HepG2 (cell line): Measurements from ENCODE around the gene ARHGEF7. TPM values are rescaled to one million over a fixed set of nuclear protein-coding genes. Genes with fewer than 3 reads are reported as not detected.

Source experiments
- ATAC-seq: fragments of 200-7000 bp; cut with Tn5 transposase; 3 replicates; pipeline ENCODE4 v1.9.1; 2020; ENCODE audit warnings: mild to moderate bottlenecking, moderate library complexity
- BruUV-seq: library from RNA; stranded (reverse); fragments of 400-500 nt; replicated peaks from 2 replicates; lab custom pipeline; 2021; lab: Mats Ljungman, UMichigan
- CTCF ChIA-PET: fragments of 300-600 bp; formaldehyde crosslinking; extraction: SDS; loops from one replicate; lab custom pipeline; 2021; ENCODE audit warnings: low total read pairs, inconsistent platforms, low intra/inter-chr PET ratio; lab: Yijun Ruan, JAX
- POLR2A ChIA-PET: fragments of 350-600 bp; sonication (Branson Sonifier 250); formaldehyde crosslinking; loops from one replicate; lab custom pipeline; 2020; ENCODE audit warnings: antibody characterized with exemption, inconsistent platforms; lab: Yijun Ruan, JAX
- DNase-seq: peaks from one replicate; pipeline ENCODE4 v3.0.0-alpha.2; 2015; ENCODE audit warnings: low spot score
- FAIRE-seq: peaks from 3 replicates; lab custom pipeline; 2011; peaks lifted over from hg19 to GRCh38; lab: Jason Lieb, UNC
- H2AFZ ChIP-seq: one replicate; pipeline ENCODE4 v1.6.1; 2011; ENCODE audit warnings: low read length, inconsistent platforms
- H3K27ac ChIP-seq: fragments of 300-600 bp; 3 replicates; pipeline ENCODE4 v1.8.0; 2011; ENCODE audit warnings: mixed run types, mild to moderate bottlenecking, mixed read lengths, low read length, inconsistent platforms; ENCODE audit not compliant: insufficient read depth; ENCODE audit errors: extremely low read length
- H3K27me3 ChIP-seq, 2 experiments: fragments of 200-600 bp in 1 of 2; 2 replicates in 1 of 2; 3 replicates in 1 of 2; pipeline versions ENCODE4 v1.6.0 to v1.8.0; 2011; ENCODE audit warnings: low read length in 2 of 2, mild to moderate bottlenecking in 2 of 2, moderate library complexity in 2 of 2, inconsistent platforms in 1 of 2; ENCODE audit not compliant: insufficient read depth in 2 of 2, control insufficient read depth in 1 of 2
- H3K36me3 ChIP-seq, 2 experiments: fragments of 200-600 bp in 1 of 2; replicated peaks in 1 of 2; 2 replicates in 1 of 2; 3 replicates in 1 of 2; pipeline versions ENCODE4 v1.5.1 to v1.8.0; 2011; ENCODE audit warnings: low read length in 2 of 2, inconsistent platforms in 1 of 2; ENCODE audit not compliant: insufficient read depth in 2 of 2, control insufficient read depth in 1 of 2
- H3K4me1 ChIP-seq: 2 replicates; pipeline ENCODE4 v1.5.1; 2012; ENCODE audit warnings: low read length, inconsistent platforms; ENCODE audit not compliant: insufficient read depth
- H3K4me2 ChIP-seq: 2 replicates; pipeline ENCODE4 v1.6.0; 2011; ENCODE audit warnings: low read depth, low read length, inconsistent platforms
- H3K4me3 ChIP-seq, 3 experiments: fragments of 200-600 bp in 1 of 3; sonication (generic), shearing (Covaris generic) in 1 of 3; replicated peaks in 1 of 3; 2 replicates each; pipeline ENCODE4 v1.5.1; 2011 to 2016; ENCODE audit warnings: low read length in 3 of 3, inconsistent platforms in 2 of 3, low read depth in 2 of 3, mild to moderate bottlenecking in 2 of 3, control low read depth in 1 of 3, mixed read lengths in 1 of 3; ENCODE audit not compliant: insufficient read depth in 1 of 3
- H3K79me2 ChIP-seq: one replicate; pipeline ENCODE4 v1.6.1; 2011; ENCODE audit warnings: low read length, inconsistent platforms; ENCODE audit not compliant: insufficient read depth
- H3K9ac ChIP-seq: 2 replicates; pipeline ENCODE4 v1.6.0; 2011; ENCODE audit warnings: mild to moderate bottlenecking, low read depth, low read length, inconsistent platforms; ENCODE audit not compliant: insufficient read depth
- H3K9me3 ChIP-seq: 2 replicates; pipeline ENCODE4 v1.5.1; 2012; ENCODE audit warnings: mild to moderate bottlenecking, low read length
- H4K20me1 ChIP-seq: 2 replicates; pipeline ENCODE4 v1.6.0; 2011; ENCODE audit warnings: inconsistent platforms, mild to moderate bottlenecking, low read length, moderate library complexity; ENCODE audit not compliant: insufficient read depth
- CCDC6 ChIP-seq: sonication (generic); formaldehyde crosslinking; IDR thresholded peaks from 2 replicates; pipeline ENCODE4 v1.8.1; 2022; ENCODE audit warnings: mild to moderate bottlenecking, missing genetic modification reagents, moderate library complexity
- CENPT ChIP-seq: sonication (generic); formaldehyde crosslinking; IDR thresholded peaks from 2 replicates; pipeline ENCODE4 v1.8.0; 2022; ENCODE audit warnings: low read depth, mild to moderate bottlenecking, moderate library complexity, missing genetic modification reagents
- FOXK2 ChIP-seq: fragments of 450-650 bp; IDR thresholded peaks from 2 replicates; pipeline ENCODE4 v1.6.1; 2016
- HNF4G ChIP-seq, 2 experiments: sonication (generic) in 1 of 2; formaldehyde crosslinking in 1 of 2; IDR thresholded peaks; 2 replicates each; pipeline versions ENCODE4 v1.4.0 to v1.6.1; 2011 to 2020; ENCODE audit warnings: borderline replicate concordance in 2 of 2, low read depth in 2 of 2, mild to moderate bottlenecking in 2 of 2, low read length in 1 of 2, missing genetic modification reagents in 1 of 2, moderate library complexity in 1 of 2
- NFATC3 ChIP-seq: sonication (generic); formaldehyde crosslinking; IDR thresholded peaks from 2 replicates; pipeline ENCODE4 v1.5.1; 2020; ENCODE audit warnings: mild to moderate bottlenecking, missing genetic modification reagents
- SCMH1 ChIP-seq: sonication (generic); formaldehyde crosslinking; IDR thresholded peaks from 2 replicates; pipeline ENCODE4 v1.9.0; 2021; ENCODE audit warnings: missing genetic modification reagents, mild to moderate bottlenecking, borderline replicate concordance
- SIX4 ChIP-seq: sonication (generic); formaldehyde crosslinking; IDR thresholded peaks from 2 replicates; pipeline ENCODE4 v1.4.0; 2020; ENCODE audit warnings: missing genetic modification reagents
- SMARCC2 ChIP-seq: fragments of 450-650 bp; IDR thresholded peaks from 2 replicates; pipeline ENCODE4 v1.6.1; 2017; ENCODE audit warnings: antibody characterized with exemption, mild to moderate bottlenecking
- SNAPC2 ChIP-seq: sonication (generic); formaldehyde crosslinking; IDR thresholded peaks from 2 replicates; pipeline ENCODE4 v1.8.1; 2022; ENCODE audit warnings: mild to moderate bottlenecking, missing genetic modification reagents
- ZFAT ChIP-seq: sonication (generic); formaldehyde crosslinking; conservative IDR thresholded peaks from 2 replicates; pipeline ENCODE4 v1.8.1; 2023; ENCODE audit warnings: missing genetic modification reagents, inconsistent platforms
- ZNF124 ChIP-seq: sonication (generic); formaldehyde crosslinking; IDR thresholded peaks from 2 replicates; pipeline ENCODE4 v1.4.0; 2020; ENCODE audit warnings: missing genetic modification reagents
- ZNF17 ChIP-seq: sonication (generic); formaldehyde crosslinking; IDR thresholded peaks from 2 replicates; pipeline ENCODE4 v1.5.0; 2020; ENCODE audit warnings: mild to moderate bottlenecking, missing genetic modification reagents
- ZNF224 ChIP-seq: sonication (generic); formaldehyde crosslinking; IDR thresholded peaks from 2 replicates; pipeline ENCODE4 v1.5.0; 2020; ENCODE audit warnings: mild to moderate bottlenecking, missing genetic modification reagents
- ZNF615 ChIP-seq: sonication (generic); formaldehyde crosslinking; IDR thresholded peaks from 2 replicates; pipeline ENCODE4 v1.5.0; 2020; ENCODE audit warnings: mild to moderate bottlenecking, missing genetic modification reagents, borderline replicate concordance
- ZNF644 ChIP-seq: IDR thresholded peaks from 2 replicates; pipeline ENCODE4 v1.6.1; 2016; ENCODE audit warnings: low read depth
- ZNF7 ChIP-seq: IDR thresholded peaks from 2 replicates; pipeline ENCODE4 v1.6.1; 2016; ENCODE audit warnings: missing biosample characterization, missing genetic modification reagents
- WGBS: methylation state at CpG from one replicate; pipeline ENCODE4 v1.1.6; 2017; ENCODE audit warnings: low lambda C conversion rate; 5-methylcytosine and 5-hydroxymethylcytosine counted together
- in situ Hi-C: cut with HindIII; loops from 2 replicates; pipeline ENCODE4 v1.10.0; 2017; ENCODE audit warnings: low pct_unique_long_range_greater_than_20kb; ENCODE audit not compliant: extremely low pct_ligation_motif_present
- intact Hi-C: fragments of 100-400 bp; cut with micrococcal nuclease; formaldehyde crosslinking; loops from one replicate; pipeline ENCODE4 v1.10.0; 2022; ENCODE audit not compliant: unreplicated experiment
- polyA plus RNA-seq, 8 experiments: library from polyadenylated mRNA; depleted of rRNA in 3 of 8; stranded (reverse) in 7 of 8; unstranded in 1 of 8; fragments of >200 nt; fragmentation: Illumina TruSeq in 4 of 8; extraction: Trizol in 4 of 8; gene quantifications; 2 replicates each; pipeline versions ENCODE4 v1.2.1 to v1.2.3, GENCODE V29; 2011 to 2016; ENCODE audit warnings: low read depth in 4 of 8, missing spikeins in 1 of 8, mixed read lengths in 1 of 8; ENCODE audit not compliant: insufficient read depth in 1 of 8
- total RNA-seq, 5 experiments: library from RNA; depleted of rRNA; stranded (reverse); fragments of >200 nt; fragmentation: Illumina TruSeq; extraction: Trizol; gene quantifications; 2 replicates each; pipeline ENCODE4 v1.2.3, GENCODE V29; 2016; ENCODE audit warnings: low read depth in 1 of 5
- TF ChIP-seq, protein P1 (sequence below): sonication (generic); formaldehyde crosslinking; IDR thresholded peaks from 2 replicates; pipeline ENCODE4 v1.9.0; 2022; ENCODE audit warnings: low read depth, missing genetic modification reagents
- TF ChIP-seq, protein P2 (sequence below): sonication (generic); formaldehyde crosslinking; IDR thresholded peaks from 2 replicates; pipeline ENCODE4 v1.4.0; 2020; ENCODE audit warnings: missing genetic modification reagents
- TF ChIP-seq, protein P3 (sequence below): sonication (generic); formaldehyde crosslinking; IDR thresholded peaks from 2 replicates; pipeline ENCODE4 v1.9.0; 2021; ENCODE audit warnings: missing genetic modification reagents, mild to moderate bottlenecking, borderline replicate concordance

Gene ARHGEF7
- total and polyA plus RNA-seq, 2 of the 13 experiments (the other 11 are each of a cell fraction or from before 2014, with no cell fraction given), result 15.7 to 22.3 TPM

DNA sequence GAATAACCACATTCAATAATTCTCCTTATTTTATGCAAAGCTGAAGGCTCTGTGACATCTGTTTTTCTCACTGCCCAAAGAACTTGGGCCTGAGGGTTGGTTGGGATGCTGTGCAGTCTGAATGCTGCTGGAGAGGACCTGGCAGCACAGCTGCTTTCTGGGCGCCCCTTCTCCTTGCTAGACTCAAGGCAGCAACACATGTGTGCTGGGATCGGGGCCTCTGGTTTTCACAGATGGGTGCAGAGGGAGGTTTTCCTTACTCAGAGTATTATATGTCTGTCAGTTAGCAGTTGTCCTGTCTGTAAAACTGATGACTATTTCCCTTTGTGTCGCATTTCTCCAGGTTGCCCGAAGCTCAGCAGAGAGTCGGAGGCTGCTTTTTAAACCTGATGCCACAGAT lies 152.1 kb downstream of the ARHGEF7 start (continued):
- TF ChIP-seq, protein P1, sequence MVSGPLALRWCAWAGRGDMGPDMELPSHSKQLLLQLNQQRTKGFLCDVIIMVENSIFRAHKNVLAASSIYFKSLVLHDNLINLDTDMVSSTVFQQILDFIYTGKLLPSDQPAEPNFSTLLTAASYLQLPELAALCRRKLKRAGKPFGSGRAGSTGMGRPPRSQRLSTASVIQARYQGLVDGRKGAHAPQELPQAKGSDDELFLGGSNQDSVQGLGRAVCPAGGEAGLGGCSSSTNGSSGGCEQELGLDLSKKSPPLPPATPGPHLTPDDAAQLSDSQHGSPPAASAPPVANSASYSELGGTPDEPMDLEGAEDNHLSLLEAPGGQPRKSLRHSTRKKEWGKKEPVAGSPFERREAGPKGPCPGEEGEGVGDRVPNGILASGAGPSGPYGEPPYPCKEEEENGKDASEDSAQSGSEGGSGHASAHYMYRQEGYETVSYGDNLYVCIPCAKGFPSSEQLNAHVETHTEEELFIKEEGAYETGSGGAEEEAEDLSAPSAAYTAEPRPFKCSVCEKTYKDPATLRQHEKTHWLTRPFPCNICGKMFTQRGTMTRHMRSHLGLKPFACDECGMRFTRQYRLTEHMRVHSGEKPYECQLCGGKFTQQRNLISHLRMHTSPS (CRISPR knock-in tag), result no peak
- no peak for TF ChIP-seq ZNF224 (CRISPR knock-in tag)
- no peak for TF ChIP-seq ZNF17 (CRISPR knock-in tag)
- no peak for TF ChIP-seq NFATC3 (CRISPR knock-in tag)
- no peak for TF ChIP-seq FOXK2
- TF ChIP-seq SCMH1 (CRISPR knock-in tag), result no peak
- TF ChIP-seq SIX4, result no peak
- no peak for TF ChIP-seq SMARCC2
- TF ChIP-seq ZFAT (CRISPR knock-in tag), result no peak
- no peak for TF ChIP-seq CENPT (CRISPR knock-in tag)
- no peak for TF ChIP-seq SNAPC2 (CRISPR knock-in tag)
- TF ChIP-seq, all 625 proteins: peak for 0

DNA sequence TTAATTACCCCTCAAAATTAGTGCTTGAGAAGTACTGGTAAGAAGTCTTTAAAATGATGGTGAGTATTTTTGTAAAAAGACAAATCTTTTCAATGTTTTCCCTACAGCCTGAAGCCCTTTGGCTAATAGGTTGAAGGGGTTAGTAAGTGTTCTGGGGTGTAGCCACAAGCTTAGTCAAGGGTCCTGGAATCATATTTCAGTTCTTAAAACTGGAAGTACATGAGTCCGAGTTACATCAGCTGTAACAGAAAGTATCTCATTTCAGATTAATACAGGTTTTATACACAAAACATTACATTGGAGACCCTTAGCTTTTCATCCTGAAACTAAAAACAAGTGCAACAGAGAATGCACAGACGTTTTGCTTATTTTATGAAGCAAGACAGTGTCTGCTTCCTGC lies 152.7 kb downstream of the ARHGEF7 start:
- H3K36me3 ChIP-seq, result peaks cover 18 to 52% of the 10 kb centered on the region in 2 experiments
- ChIA-PET POLR2A (no interaction called here), CTCF (no interaction called here)
- FAIRE-seq, result no peak
- no peaks in the 10 kb centered on the region for H3K9me3 ChIP-seq
- BruUV-seq, result no TSS peak
- H3K9ac ChIP-seq, result no peak overlapping the region
- H2AFZ ChIP-seq, result no peak overlapping the region
- H3K27me3 ChIP-seq, result no peaks in the 10 kb centered on the region
- H3K27ac ChIP-seq, result no peak overlapping the region
- 90% methylated on average over 2 of the region's 2 CpGs for WGBS
- no peaks in the 10 kb centered on the region for H4K20me1 ChIP-seq
- H3K79me2 ChIP-seq, result no peaks in the 10 kb centered on the region
- no peak overlapping the region for H3K4me2 ChIP-seq
- intact Hi-C loops (no loop called here), in situ Hi-C loops (no loop called here)
- no peaks in the 10 kb centered on the region for H3K4me1 ChIP-seq
- ATAC-seq, result no peak
- no peak overlapping the region for H3K4me3 ChIP-seq
- no peak for DNase-seq
- TF ChIP-seq ZNF7, result no peak
- no peak for TF ChIP-seq CCDC6
- TF ChIP-seq, protein P2, sequence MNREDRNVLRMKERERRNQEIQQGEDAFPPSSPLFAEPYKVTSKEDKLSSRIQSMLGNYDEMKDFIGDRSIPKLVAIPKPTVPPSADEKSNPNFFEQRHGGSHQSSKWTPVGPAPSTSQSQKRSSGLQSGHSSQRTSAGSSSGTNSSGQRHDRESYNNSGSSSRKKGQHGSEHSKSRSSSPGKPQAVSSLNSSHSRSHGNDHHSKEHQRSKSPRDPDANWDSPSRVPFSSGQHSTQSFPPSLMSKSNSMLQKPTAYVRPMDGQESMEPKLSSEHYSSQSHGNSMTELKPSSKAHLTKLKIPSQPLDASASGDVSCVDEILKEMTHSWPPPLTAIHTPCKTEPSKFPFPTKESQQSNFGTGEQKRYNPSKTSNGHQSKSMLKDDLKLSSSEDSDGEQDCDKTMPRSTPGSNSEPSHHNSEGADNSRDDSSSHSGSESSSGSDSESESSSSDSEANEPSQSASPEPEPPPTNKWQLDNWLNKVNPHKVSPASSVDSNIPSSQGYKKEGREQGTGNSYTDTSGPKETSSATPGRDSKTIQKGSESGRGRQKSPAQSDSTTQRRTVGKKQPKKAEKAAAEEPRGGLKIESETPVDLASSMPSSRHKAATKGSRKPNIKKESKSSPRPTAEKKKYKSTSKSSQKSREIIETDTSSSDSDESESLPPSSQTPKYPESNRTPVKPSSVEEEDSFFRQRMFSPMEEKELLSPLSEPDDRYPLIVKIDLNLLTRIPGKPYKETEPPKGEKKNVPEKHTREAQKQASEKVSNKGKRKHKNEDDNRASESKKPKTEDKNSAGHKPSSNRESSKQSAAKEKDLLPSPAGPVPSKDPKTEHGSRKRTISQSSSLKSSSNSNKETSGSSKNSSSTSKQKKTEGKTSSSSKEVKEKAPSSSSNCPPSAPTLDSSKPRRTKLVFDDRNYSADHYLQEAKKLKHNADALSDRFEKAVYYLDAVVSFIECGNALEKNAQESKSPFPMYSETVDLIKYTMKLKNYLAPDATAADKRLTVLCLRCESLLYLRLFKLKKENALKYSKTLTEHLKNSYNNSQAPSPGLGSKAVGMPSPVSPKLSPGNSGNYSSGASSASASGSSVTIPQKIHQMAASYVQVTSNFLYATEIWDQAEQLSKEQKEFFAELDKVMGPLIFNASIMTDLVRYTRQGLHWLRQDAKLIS (CRISPR knock-in tag), result no peak
- no peak for TF ChIP-seq ZNF644 (CRISPR knock-in tag)
- TF ChIP-seq HNF4G (IDR thresholded peaks at IDR 0.05; ENCODE audit: borderline replicate concordance, low read depth, low read length), result no peak
- no peak for TF ChIP-seq HNF4G (CRISPR knock-in tag; IDR thresholded peaks at IDR 0.05; ENCODE audit: borderline replicate concordance, low read depth)
- TF ChIP-seq ZNF124 (CRISPR knock-in tag), result no peak
- TF ChIP-seq ZNF615, result no peak
- TF ChIP-seq, protein P3, sequence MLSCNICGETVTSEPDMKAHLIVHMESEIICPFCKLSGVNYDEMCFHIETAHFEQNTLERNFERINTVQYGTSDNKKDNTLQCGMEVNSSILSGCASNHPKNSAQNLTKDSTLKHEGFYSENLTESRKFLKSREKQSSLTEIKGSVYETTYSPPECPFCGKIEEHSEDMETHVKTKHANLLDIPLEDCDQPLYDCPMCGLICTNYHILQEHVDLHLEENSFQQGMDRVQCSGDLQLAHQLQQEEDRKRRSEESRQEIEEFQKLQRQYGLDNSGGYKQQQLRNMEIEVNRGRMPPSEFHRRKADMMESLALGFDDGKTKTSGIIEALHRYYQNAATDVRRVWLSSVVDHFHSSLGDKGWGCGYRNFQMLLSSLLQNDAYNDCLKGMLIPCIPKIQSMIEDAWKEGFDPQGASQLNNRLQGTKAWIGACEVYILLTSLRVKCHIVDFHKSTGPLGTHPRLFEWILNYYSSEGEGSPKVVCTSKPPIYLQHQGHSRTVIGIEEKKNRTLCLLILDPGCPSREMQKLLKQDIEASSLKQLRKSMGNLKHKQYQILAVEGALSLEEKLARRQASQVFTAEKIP (CRISPR knock-in tag), result no peak
